Cerebellar nuclear complex (tissue), 1 donor: Measurements from ENCODE around the gene PLAGL1.
"Not testable (repeated sequence)": the region's sequence is repeated elsewhere in the genome, so short reads cannot be mapped to it uniquely, and the experiment has no call there.

Experiments used
- DNase-seq, 2 experiments: peaks; one replicate each; lab custom pipeline; 2025; lab: John Stamatoyannopoulos, UW

The PLAGL1 gene

GRCh38 chr6:144008120-144008811, at the start of gene PLAGL1:
PLAGL1 (minus strand) TSS chr6:144008259; CDS start chr6:143948136, 60,123 bp downstream.
- DNase-seq = no peak

GRCh38 chr6:144055121-144055931, 47.3 kb upstream of the PLAGL1 start:
- no peak for DNase-seq

- no peak for DNase-seq
Observed at GRCh38 chr6:144053601-144054000, 45.5 kb upstream of the PLAGL1 start.

GRCh38 chr6:144052488-144052887, 44.4 kb upstream of the PLAGL1 start:
- no peak for DNase-seq

GRCh38 chr6:144049386-144049785, 41.3 kb upstream of the PLAGL1 start:
- no peak for DNase-seq

- DNase-seq = no peak
Observed at GRCh38 chr6:144047688-144048087, 39.6 kb upstream of the PLAGL1 start.

GRCh38 chr6:144046672-144047071, 38.6 kb upstream of the PLAGL1 start:
- not testable (repeated sequence) for DNase-seq

- DNase-seq = not testable (repeated sequence)
Observed at GRCh38 chr6:144044989-144045388, 36.9 kb upstream of the PLAGL1 start.

GRCh38 chr6:144036835-144037195, 28.8 kb upstream of the PLAGL1 start:
- no peak for DNase-seq

- DNase-seq = no peak
Observed at GRCh38 chr6:144036064-144036834, 28.2 kb upstream of the PLAGL1 start.

GRCh38 chr6:144035416-144035815, 27.4 kb upstream of the PLAGL1 start:
- no peak for DNase-seq

- no peak for DNase-seq
Observed at GRCh38 chr6:144033816-144034735, 26.0 kb upstream of the PLAGL1 start.

GRCh38 chr6:144029452-144029851, 21.4 kb upstream of the PLAGL1 start:
- DNase-seq = no peak

GRCh38 chr6:144027932-144028587, 20.0 kb upstream of the PLAGL1 start:
- DNase-seq = no peak

- no peak for DNase-seq
Observed at GRCh38 chr6:144023216-144023615, 15.2 kb upstream of the PLAGL1 start.

- DNase-seq = no peak
Observed at GRCh38 chr6:144019929-144020328, 11.9 kb upstream of the PLAGL1 start.

GRCh38 chr6:144017166-144018094, 9.4 kb upstream of the PLAGL1 start:
- DNase-seq = no peak

- DNase-seq = no peak
Observed at GRCh38 chr6:144013486-144013909, 5.4 kb upstream of the PLAGL1 start.

GRCh38 chr6:144012534-144012933, 4.5 kb upstream of the PLAGL1 start:
- DNase-seq = no peak

GRCh38 chr6:144009628-144010027, 1.6 kb upstream of the PLAGL1 start:
- DNase-seq = not testable (repeated sequence)
